ENCODE data around the gene ABL2.
"Not testable (repeated sequence)": the region's sequence is repeated elsewhere in the genome, so short reads cannot be mapped to it uniquely, and the experiment has no call there.

ABL2 gene

GRCh38 chr1:179229214-179230140 lies at the start of gene ABL2:
ABL2 (minus strand) TSS chr1:179229677; CDS start chr1:179229397, 280 bp downstream.
- in situ Hi-C loops (cut with HindIII; ENCODE audit: low sequenced_read_pairs): loop anchor here (5.0 kb wide), 1 partner anchor 63 kb away; the partner anchor contains the start of gene SOAT1

GRCh38 chr1:179278920-179279319 lies 49.4 kb upstream of the ABL2 start:
- in situ Hi-C loops (cut with HindIII; ENCODE audit: low sequenced_read_pairs): no loop called here

- in situ Hi-C loops (cut with HindIII; ENCODE audit: low sequenced_read_pairs): not testable (repeated sequence)
These were observed 44.9 kb upstream of the ABL2 start for GRCh38 chr1:179274424-179274823.

- in situ Hi-C loops (cut with HindIII; ENCODE audit: low sequenced_read_pairs): no loop called here
These were observed 39.6 kb upstream of the ABL2 start for GRCh38 chr1:179269071-179269470.

GRCh38 chr1:179264507-179264906 lies 35.0 kb upstream of the ABL2 start:
- in situ Hi-C loops (cut with HindIII; ENCODE audit: low sequenced_read_pairs): no loop called here

GRCh38 chr1:179263121-179263520 lies 33.6 kb upstream of the ABL2 start:
- in situ Hi-C loops (cut with HindIII; ENCODE audit: low sequenced_read_pairs): no loop called here

GRCh38 chr1:179262183-179262582 lies 32.7 kb upstream of the ABL2 start:
- in situ Hi-C loops (cut with HindIII; ENCODE audit: low sequenced_read_pairs): no loop called here

- in situ Hi-C loops (cut with HindIII; ENCODE audit: low sequenced_read_pairs): no loop called here
These were observed 24.0 kb upstream of the ABL2 start for GRCh38 chr1:179253286-179253972.

GRCh38 chr1:179252606-179253005 lies 23.1 kb upstream of the ABL2 start:
- in situ Hi-C loops (cut with HindIII; ENCODE audit: low sequenced_read_pairs): no loop called here

GRCh38 chr1:179251675-179252074 lies 22.2 kb upstream of the ABL2 start:
- in situ Hi-C loops (cut with HindIII; ENCODE audit: low sequenced_read_pairs): no loop called here

GRCh38 chr1:179247923-179248322 lies 18.4 kb upstream of the ABL2 start:
- in situ Hi-C loops (cut with HindIII; ENCODE audit: low sequenced_read_pairs): no loop called here

GRCh38 chr1:179245426-179245825 lies 15.9 kb upstream of the ABL2 start:
- in situ Hi-C loops (cut with HindIII; ENCODE audit: low sequenced_read_pairs): not testable (repeated sequence)

GRCh38 chr1:179241530-179242097 lies 12.1 kb upstream of the ABL2 start:
- in situ Hi-C loops (cut with HindIII; ENCODE audit: low sequenced_read_pairs): no loop called here

- in situ Hi-C loops (cut with HindIII; ENCODE audit: low sequenced_read_pairs): no loop called here
These were observed 7.7 kb upstream of the ABL2 start for GRCh38 chr1:179237222-179237621.

- in situ Hi-C loops (cut with HindIII; ENCODE audit: low sequenced_read_pairs): no loop called here
These were observed 5.4 kb upstream of the ABL2 start for GRCh38 chr1:179234863-179235262.

- in situ Hi-C loops (cut with HindIII; ENCODE audit: low sequenced_read_pairs): no loop called here
These were observed 2.4 kb upstream of the ABL2 start for GRCh38 chr1:179231923-179232322.

- in situ Hi-C loops (cut with HindIII; ENCODE audit: low sequenced_read_pairs): no loop called here
These were observed 1.2 kb upstream of the ABL2 start for GRCh38 chr1:179230721-179231120.

GRCh38 chr1:179230251-179230650 lies 774 bp upstream of the ABL2 start:
- in situ Hi-C loops (cut with HindIII; ENCODE audit: low sequenced_read_pairs): no loop called here

GRCh38 chr1:179228783-179229213 lies 679 bp downstream of the ABL2 start:
- in situ Hi-C loops (cut with HindIII; ENCODE audit: low sequenced_read_pairs): loop anchor here (5.0 kb wide), 1 partner anchor 64 kb away; the partner anchor contains the start of gene SOAT1

GRCh38 chr1:179226738-179227137 lies 2.7 kb downstream of the ABL2 start:
- in situ Hi-C loops (cut with HindIII; ENCODE audit: low sequenced_read_pairs): loop anchor here (5.0 kb wide), 1 partner anchor 66 kb away; the partner anchor contains the start of gene SOAT1

GRCh38 chr1:179224466-179224865 lies 5.0 kb downstream of the ABL2 start:
- in situ Hi-C loops (cut with HindIII; ENCODE audit: low sequenced_read_pairs): not testable (repeated sequence)

Measured in DLD1 (cell line).